Measurements from ENCODE around the gene KIF14. TPM values are rescaled to one million over a fixed set of nuclear protein-coding genes. Genes with fewer than 3 reads are reported as not detected.

Gene KIF14
- total RNA-seq, 1 experiment from 2014 or later, result 17.8 TPM

- ChIA-PET POLR2A (no interaction called here), CTCF (no interaction called here)
- Histone ChIP-seq H3K9me3 (ENCODE audit: control insufficient read depth, insufficient read depth, low read depth, low read length) (no peaks in the 10 kb centered on the region), H3K27ac (ENCODE audit: low read length) (no peak overlapping the region), H3K36me3 (ENCODE audit: control insufficient read depth, insufficient read depth, low read length) (peaks cover 5% of the 10 kb centered on the region; the same call in 1 of the 2 replicates), H3K4me1 (ENCODE audit: control insufficient read depth, insufficient read depth, low read length) (no peaks in the 10 kb centered on the region), H3K27me3 (ENCODE audit: control insufficient read depth, insufficient read depth, low read length) (no peaks in the 10 kb centered on the region), H3K4me3 (ENCODE audit: low read depth in 2 of 2, low read length in 2 of 2) (no peak overlapping the region)
- no peak for ATAC-seq
- TF ChIP-seq SIN3A (IDR thresholded peaks at IDR 0.05; ENCODE audit: borderline replicate concordance, insufficient read depth, low read depth, low read length), result no peak
- no peak for TF ChIP-seq TCF7L2 (IDR thresholded peaks at IDR 0.05; ENCODE audit: low read depth, low read length)
- no peak for TF ChIP-seq REST (IDR thresholded peaks at IDR 0.05; ENCODE audit: insufficient read depth in 1 of 2, low read depth in 2 of 2, low read length in 1 of 2)
- no peak for TF ChIP-seq CTCF (IDR thresholded peaks at IDR 0.05)
- no peak for TF ChIP-seq POLR2AphosphoS5 (IDR thresholded peaks at IDR 0.05; ENCODE audit: low read depth, low read length)
- no peak for DNase-seq (ENCODE audit: low read depth, low spot score)
- intact Hi-C loops (cut with micrococcal nuclease; ENCODE audit: unreplicated experiment) (no loop called here), in situ Hi-C loops (cut with HindIII; ENCODE audit: low pct_unique_long_range_greater_than_20kb, low sequenced_read_pairs) (no loop called here)
- no TSS peak for BruUV-seq (replicated peaks)
These were observed 58.7 kb downstream of the KIF14 start for GRCh38 chr1:200561856-200562214.

- in situ Hi-C loops (cut with HindIII; ENCODE audit: low pct_unique_long_range_greater_than_20kb, low sequenced_read_pairs), result no loop called here
- Histone ChIP-seq H3K27ac (ENCODE audit: low read length) (no peak overlapping the region), H3K4me3 (ENCODE audit: low read depth in 2 of 2, low read length in 2 of 2) (no peak overlapping the region), H3K27me3 (ENCODE audit: control insufficient read depth, insufficient read depth, low read length) (no peaks in the 10 kb centered on the region), H3K36me3 (ENCODE audit: control insufficient read depth, insufficient read depth, low read length) (peaks cover 17% of the 10 kb centered on the region; the same call in 1 of the 2 replicates), H3K4me1 (ENCODE audit: control insufficient read depth, insufficient read depth, low read length) (no peaks in the 10 kb centered on the region), H3K9me3 (ENCODE audit: control insufficient read depth, insufficient read depth, low read depth, low read length) (no peaks in the 10 kb centered on the region)
- CTCF ChIA-PET, result interaction anchor here (0.6 to 1.1 kb wide), 6 partner anchors 15 to 385 kb away, joined by 3 to 14 read pairs (median 4); no protein-coding TSS in a partner anchor
- DNase-seq (ENCODE audit: low read depth, low spot score) (peak; percentile 38), ATAC-seq (peak; percentile 83)
- no TSS peak for BruUV-seq (replicated peaks)
- TF ChIP-seq TCF7L2 (IDR thresholded peaks at IDR 0.05; ENCODE audit: low read depth, low read length), result no peak
- peak; percentile 75; the same call in 1 of the 2 replicates for TF ChIP-seq CTCF (IDR thresholded peaks at IDR 0.05)
- no peak for TF ChIP-seq SIN3A (IDR thresholded peaks at IDR 0.05; ENCODE audit: borderline replicate concordance, insufficient read depth, low read depth, low read length)
- POLR2A ChIA-PET, result no interaction called here
- intact Hi-C loops (cut with micrococcal nuclease; ENCODE audit: unreplicated experiment), result no loop called here
These were observed 61.6 kb downstream of the KIF14 start for GRCh38 chr1:200558866-200559459.

Measured in Panc1 (cell line).